Osteoblast (primary cell): ENCODE results near the gene ATXN7L3. TPM values are rescaled to one million over a fixed set of nuclear protein-coding genes. Genes with fewer than 3 reads are reported as not detected.

Experiments used
- DNase-seq: peaks from one replicate; pipeline ENCODE4 v3.0.0; 2011; ENCODE audit warnings: low spot score, mixed read lengths; ENCODE audit not compliant: insufficient read length; ENCODE audit errors: missing footprints
- H2AFZ ChIP-seq: 2 replicates; pipeline ENCODE4 v1.6.0; 2011; ENCODE audit warnings: mild to moderate bottlenecking, low read length
- H3K27ac ChIP-seq: 2 replicates; pipeline ENCODE4 v1.5.1; 2011; ENCODE audit warnings: mild to moderate bottlenecking, low read depth, low read length, moderate library complexity
- H3K27me3 ChIP-seq: 2 replicates; pipeline ENCODE4 v1.6.0; 2012; ENCODE audit warnings: mild to moderate bottlenecking, control low read depth, inconsistent platforms, low read length, moderate library complexity; ENCODE audit not compliant: insufficient read depth
- H3K36me3 ChIP-seq: 2 replicates; pipeline ENCODE4 v1.5.1; 2011; ENCODE audit warnings: mild to moderate bottlenecking, low read length, control low read depth, moderate library complexity; ENCODE audit not compliant: insufficient read depth
- H3K4me1 ChIP-seq: 2 replicates; pipeline ENCODE4 v1.5.1; 2011; ENCODE audit warnings: mild to moderate bottlenecking, low read length, control low read depth, moderate library complexity; ENCODE audit not compliant: insufficient read depth
- H3K4me2 ChIP-seq: 2 replicates; pipeline ENCODE4 v1.6.0; 2011; ENCODE audit warnings: mild to moderate bottlenecking, low read length; ENCODE audit not compliant: insufficient read depth
- H3K4me3 ChIP-seq: fragments of 200-600 bp; sonication (generic); 3 replicates; pipeline ENCODE4 v1.5.1; 2012; ENCODE audit warnings: mild to moderate bottlenecking, low read length, inconsistent platforms; ENCODE audit not compliant: insufficient read depth
- H3K79me2 ChIP-seq: 2 replicates; pipeline ENCODE4 v1.6.0; 2012; ENCODE audit warnings: mild to moderate bottlenecking, low read length, control low read depth, inconsistent platforms; ENCODE audit not compliant: insufficient read depth
- H3K9me3 ChIP-seq: 2 replicates; pipeline ENCODE4 v1.5.1; 2011; ENCODE audit warnings: low read depth, low read length, control low read depth
- H4K20me1 ChIP-seq: 2 replicates; pipeline ENCODE4 v1.6.0; 2012; ENCODE audit warnings: mild to moderate bottlenecking, low read length, control low read depth; ENCODE audit not compliant: insufficient read depth
- total RNA-seq: library from RNA; depleted of rRNA; stranded (reverse); fragments of >200 nt; gene quantifications from 2 replicates; pipeline ENCODE4 v1.2.3, GENCODE V29; 2012
- TF ChIP-seq, protein P1 (sequence below): IDR thresholded peaks from 2 replicates; pipeline ENCODE4 v1.5.1; 2011; ENCODE audit warnings: mild to moderate bottlenecking, low read depth, low read length, moderate library complexity; ENCODE audit errors: extremely low read depth

ATXN7L3 gene
- total RNA-seq, 1 donor = 38.4 TPM

DNA sequence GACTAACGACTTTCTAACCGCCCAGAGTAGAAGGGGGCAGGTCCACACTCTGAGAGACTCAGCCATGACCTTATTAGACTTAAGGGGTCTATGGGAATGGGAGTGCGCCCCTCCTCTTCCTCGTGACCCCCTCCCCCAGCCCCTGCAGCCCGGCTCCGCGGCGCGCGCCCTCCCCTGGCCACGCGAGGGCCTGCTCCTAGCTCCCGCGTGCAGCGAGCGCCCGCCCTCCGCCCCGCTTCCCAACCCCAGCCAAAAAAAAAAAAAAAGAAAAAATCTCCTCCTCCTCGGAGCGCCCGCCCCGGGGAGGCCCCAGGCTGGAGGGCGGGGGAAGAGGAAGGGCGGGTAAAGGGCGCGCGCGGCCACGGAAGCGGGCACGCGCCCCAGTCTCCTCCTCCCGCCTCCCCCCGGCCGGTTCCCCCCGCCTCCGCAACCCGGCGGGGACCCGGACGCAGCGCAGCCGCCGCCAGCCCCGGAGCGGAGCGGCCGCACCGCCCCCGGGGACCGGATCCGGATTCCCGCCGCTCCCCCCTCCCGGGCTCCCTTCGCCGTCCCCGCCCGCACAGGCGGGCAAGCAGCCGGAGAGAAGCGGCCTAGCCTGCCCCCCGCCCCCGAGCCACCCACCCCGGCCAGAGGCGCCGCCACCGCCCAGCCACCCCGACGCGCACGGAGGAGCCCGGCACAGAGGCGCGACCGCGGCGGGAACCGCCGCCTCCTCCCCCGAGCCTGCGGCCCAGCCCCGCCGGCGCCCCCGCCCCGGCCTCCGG is 18.8 kb upstream of the ATXN7L3 start:
- H3K9me3 ChIP-seq = no peaks in the 10 kb centered on the region
- DNase-seq = peak; percentile 99
- peaks cover 31% of the 10 kb centered on the region for H3K4me1 ChIP-seq
- no peak overlapping the region for H2AFZ ChIP-seq
- peaks cover 38% of the 10 kb centered on the region for H4K20me1 ChIP-seq
- TF ChIP-seq, protein P1, sequence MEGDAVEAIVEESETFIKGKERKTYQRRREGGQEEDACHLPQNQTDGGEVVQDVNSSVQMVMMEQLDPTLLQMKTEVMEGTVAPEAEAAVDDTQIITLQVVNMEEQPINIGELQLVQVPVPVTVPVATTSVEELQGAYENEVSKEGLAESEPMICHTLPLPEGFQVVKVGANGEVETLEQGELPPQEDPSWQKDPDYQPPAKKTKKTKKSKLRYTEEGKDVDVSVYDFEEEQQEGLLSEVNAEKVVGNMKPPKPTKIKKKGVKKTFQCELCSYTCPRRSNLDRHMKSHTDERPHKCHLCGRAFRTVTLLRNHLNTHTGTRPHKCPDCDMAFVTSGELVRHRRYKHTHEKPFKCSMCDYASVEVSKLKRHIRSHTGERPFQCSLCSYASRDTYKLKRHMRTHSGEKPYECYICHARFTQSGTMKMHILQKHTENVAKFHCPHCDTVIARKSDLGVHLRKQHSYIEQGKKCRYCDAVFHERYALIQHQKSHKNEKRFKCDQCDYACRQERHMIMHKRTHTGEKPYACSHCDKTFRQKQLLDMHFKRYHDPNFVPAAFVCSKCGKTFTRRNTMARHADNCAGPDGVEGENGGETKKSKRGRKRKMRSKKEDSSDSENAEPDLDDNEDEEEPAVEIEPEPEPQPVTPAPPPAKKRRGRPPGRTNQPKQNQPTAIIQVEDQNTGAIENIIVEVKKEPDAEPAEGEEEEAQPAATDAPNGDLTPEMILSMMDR = peak; percentile 47
- peak overlapping the region; percentile 27 for H3K27ac ChIP-seq
- peaks cover 34% of the 10 kb centered on the region for H3K36me3 ChIP-seq
- peaks cover 34% of the 10 kb centered on the region for H3K79me2 ChIP-seq
- no peaks in the 10 kb centered on the region for H3K27me3 ChIP-seq
- peak overlapping the region; percentile 86 for H3K4me2 ChIP-seq
- H3K4me3 ChIP-seq = peak overlapping the region; percentile 84

DNA sequence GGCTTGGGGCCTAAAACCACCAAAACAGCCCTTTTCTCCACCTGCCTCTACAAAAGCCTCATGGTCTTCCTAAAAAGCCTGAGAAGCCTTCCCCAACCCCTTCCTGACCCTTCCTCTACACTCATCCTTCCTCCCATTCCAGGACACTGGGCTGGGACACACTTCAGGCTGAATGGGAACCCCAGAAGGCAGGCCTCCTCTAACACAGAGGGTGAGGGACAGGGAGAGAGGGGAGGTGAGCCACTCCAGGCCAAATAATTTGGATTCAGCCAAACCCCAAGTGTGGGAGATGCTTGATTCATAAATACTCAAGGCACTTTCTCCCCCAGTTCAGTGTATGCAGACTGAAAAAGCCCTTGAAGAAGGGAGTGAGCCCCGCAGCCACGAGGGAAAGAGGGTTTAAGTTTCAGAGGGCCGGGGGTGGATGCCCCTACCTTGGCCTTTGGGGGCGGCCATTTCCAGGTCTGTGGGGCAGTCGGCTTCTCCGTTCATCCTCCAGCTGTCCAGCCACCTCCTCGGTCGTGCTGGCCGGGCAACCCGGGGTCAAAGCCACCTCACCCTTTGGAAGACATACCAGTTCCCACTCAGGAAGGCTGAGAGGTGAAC is 18.2 kb upstream of the ATXN7L3 start:
- H3K4me2 ChIP-seq = peak overlapping the region; percentile 86
- TF ChIP-seq, protein P1 = no peak

DNA sequence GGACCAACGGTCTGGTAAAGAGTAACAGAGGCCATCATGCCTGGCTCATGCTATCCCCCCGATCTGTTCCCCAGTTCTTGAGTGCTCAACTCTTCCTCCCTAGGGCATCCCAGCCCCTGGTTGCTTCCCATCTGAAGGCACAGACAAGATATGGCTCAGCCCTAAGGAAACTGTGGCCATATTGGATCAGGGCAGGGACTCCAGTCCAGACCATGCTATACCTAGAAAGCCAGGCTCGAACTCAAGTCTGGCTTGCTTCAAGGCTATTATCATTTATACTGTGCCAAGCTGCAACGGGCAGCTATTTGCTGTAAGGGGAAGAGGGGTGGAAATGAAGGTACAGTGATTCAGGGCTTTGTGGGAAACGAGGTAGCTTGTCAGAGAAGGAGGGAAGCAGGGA is 17.0 kb upstream of the ATXN7L3 start:
- H3K27ac ChIP-seq = no peak overlapping the region
- DNase-seq = peak; percentile 44
- H3K4me2 ChIP-seq = no peak overlapping the region
- no peak overlapping the region for H2AFZ ChIP-seq
- H3K4me1 ChIP-seq = peaks cover 13% of the 10 kb centered on the region
- no peak overlapping the region for H3K4me3 ChIP-seq
- no peaks in the 10 kb centered on the region for H3K27me3 ChIP-seq
- TF ChIP-seq, protein P1 = no peak
- peaks cover 34% of the 10 kb centered on the region for H3K79me2 ChIP-seq
- no peaks in the 10 kb centered on the region for H3K9me3 ChIP-seq
- peaks cover 38% of the 10 kb centered on the region for H3K36me3 ChIP-seq
- peaks cover 34% of the 10 kb centered on the region for H4K20me1 ChIP-seq

More for the DNA sequence above, 18.2 kb upstream of the ATXN7L3 start:
- peaks cover 24% of the 10 kb centered on the region for H3K4me1 ChIP-seq
- DNase-seq = peak; percentile 60
- H3K9me3 ChIP-seq = no peaks in the 10 kb centered on the region
- peaks cover 38% of the 10 kb centered on the region for H4K20me1 ChIP-seq
- H3K36me3 ChIP-seq = peaks cover 38% of the 10 kb centered on the region
- peak overlapping the region; percentile 84 for H3K4me3 ChIP-seq
- H3K27me3 ChIP-seq = no peaks in the 10 kb centered on the region
- H3K79me2 ChIP-seq = peaks cover 34% of the 10 kb centered on the region
- peak overlapping the region; percentile 27 for H3K27ac ChIP-seq
- no peak overlapping the region for H2AFZ ChIP-seq

DNA sequence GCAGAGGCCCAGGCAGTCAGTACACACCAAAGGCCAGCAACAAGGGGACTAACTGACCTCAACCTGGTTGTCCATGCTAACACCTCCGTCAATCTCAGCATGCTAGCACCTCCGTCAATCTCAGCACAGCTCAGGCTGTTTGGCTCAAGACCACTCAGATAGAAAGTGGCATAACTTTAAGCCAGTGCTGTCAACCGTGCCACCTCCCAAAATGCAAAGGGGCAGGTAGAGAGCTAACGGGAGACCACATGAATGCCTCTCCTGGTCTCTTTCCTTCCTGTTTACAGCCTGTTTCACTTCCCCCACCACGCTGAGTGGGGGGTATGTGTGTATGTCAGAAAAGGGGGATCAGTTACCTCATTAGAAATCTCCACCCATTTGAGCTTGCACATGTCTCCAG is 16.5 kb upstream of the ATXN7L3 start:
- Histone ChIP-seq H3K4me1 (peaks cover 13% of the 10 kb centered on the region), H3K27ac (no peak overlapping the region), H4K20me1 (peaks cover 34% of the 10 kb centered on the region), H3K36me3 (peaks cover 43% of the 10 kb centered on the region), H3K9me3 (no peaks in the 10 kb centered on the region), H3K4me3 (no peak overlapping the region), H2AFZ (no peak overlapping the region), H3K4me2 (no peak overlapping the region), H3K79me2 (peaks cover 34% of the 10 kb centered on the region), H3K27me3 (no peaks in the 10 kb centered on the region)
- TF ChIP-seq, protein P1 = no peak
- DNase-seq = peak; percentile 26
